IMR-90 (cell line): ENCODE data around the gene RBM46. TPM values are rescaled to one million over a fixed set of nuclear protein-coding genes. Genes with fewer than 3 reads are reported as not detected.

Experiments used
- ATAC-seq: fragments of 200-7000 bp; cut with Tn5 transposase; 2 replicates; pipeline ENCODE4 v1.9.1; 2020; ENCODE audit warnings: low read depth, mild to moderate bottlenecking, moderate library complexity
- BruUV-seq: library from RNA; stranded (reverse); fragments of 400-500 nt; replicated peaks from 2 replicates; lab custom pipeline; 2021; lab: Mats Ljungman, UMichigan
- CTCF ChIA-PET: fragments of 300-600 bp; formaldehyde crosslinking; extraction: SDS; loops from one replicate; lab custom pipeline; 2021; ENCODE audit warnings: antibody characterized with exemption; lab: Yijun Ruan, JAX
- POLR2A ChIA-PET: fragments of 300-600 bp; sonication (Branson Sonifier 250); formaldehyde crosslinking; loops from one replicate; lab custom pipeline; 2022; ENCODE audit warnings: antibody characterized with exemption; ENCODE audit not compliant: unreplicated experiment; lab: Charles Lee
- DNase-seq: peaks from one replicate; pipeline ENCODE4 v3.0.0; 2013
- H2AFZ ChIP-seq: replicated peaks from 2 replicates; pipeline ENCODE3; 2013; ENCODE audit warnings: low read length, mild to moderate bottlenecking; ENCODE audit not compliant: poor library complexity
- H2AK5ac ChIP-seq: 2 replicates; pipeline ENCODE4 v1.6.1; 2013; ENCODE audit warnings: low read depth, low read length, inconsistent platforms
- H2AK9ac ChIP-seq: replicated peaks from 2 replicates; pipeline ENCODE3; 2013; ENCODE audit warnings: mild to moderate bottlenecking, low read depth, low read length, moderate library complexity; ENCODE audit not compliant: poor library complexity
- H2BK120ac ChIP-seq: 2 replicates; pipeline ENCODE4 v1.6.1; 2013; ENCODE audit warnings: low read depth, low read length, inconsistent platforms
- H2BK15ac ChIP-seq: 3 replicates; pipeline ENCODE4 v1.6.1; 2013; ENCODE audit warnings: low read depth, low read length, inconsistent platforms
- H2BK20ac ChIP-seq: 2 replicates; pipeline ENCODE4 v1.6.1; 2013; ENCODE audit warnings: low read depth, mild to moderate bottlenecking, inconsistent platforms, low read length, moderate library complexity
- H2BK5ac ChIP-seq: 2 replicates; pipeline ENCODE4 v1.6.1; 2013; ENCODE audit warnings: mild to moderate bottlenecking, low read depth, low read length, inconsistent platforms; ENCODE audit not compliant: poor library complexity, severe bottlenecking
- H3K14ac ChIP-seq: replicated peaks from 2 replicates; pipeline ENCODE4 v1.6.1; 2013; ENCODE audit warnings: low read depth, low read length, inconsistent platforms
- H3K18ac ChIP-seq: 2 replicates; pipeline ENCODE4 v1.6.1; 2013; ENCODE audit warnings: low read depth, low read length, control low read depth
- H3K23ac ChIP-seq: 2 replicates; pipeline ENCODE4 v1.6.1; 2013; ENCODE audit warnings: low read depth, low read length, inconsistent platforms
- H3K27ac ChIP-seq: 2 replicates; pipeline ENCODE4 v1.5.1; 2013; ENCODE audit warnings: mild to moderate bottlenecking, control low read depth, low read length; ENCODE audit not compliant: insufficient read depth
- H3K27me3 ChIP-seq: 2 replicates; pipeline ENCODE4 v1.6.1; 2013; ENCODE audit warnings: low read length; ENCODE audit not compliant: control insufficient read depth, insufficient read depth
- H3K36me3 ChIP-seq: 2 replicates; pipeline ENCODE4 v1.6.1; 2013; ENCODE audit warnings: low read length, mixed read lengths; ENCODE audit not compliant: control insufficient read depth, insufficient read depth
- H3K4ac ChIP-seq: 2 replicates; pipeline ENCODE4 v1.6.1; 2013; ENCODE audit warnings: low read depth, low read length, inconsistent platforms
- H3K4me1 ChIP-seq: 2 replicates; pipeline ENCODE4 v1.6.1; 2013; ENCODE audit warnings: low read length, mixed read lengths; ENCODE audit not compliant: control insufficient read depth, insufficient read depth
- H3K4me2 ChIP-seq: 2 replicates; pipeline ENCODE4 v1.6.1; 2013; ENCODE audit warnings: low read depth, mild to moderate bottlenecking, control low read depth, low read length, moderate library complexity
- H3K4me3 ChIP-seq: 2 replicates; pipeline ENCODE4 v1.5.1; 2013; ENCODE audit warnings: low read depth, mild to moderate bottlenecking, control low read depth, low read length, moderate library complexity; ENCODE audit not compliant: insufficient read depth
- H3K56ac ChIP-seq: 2 replicates; pipeline ENCODE4 v1.6.1; 2013; ENCODE audit warnings: low read length, inconsistent platforms; ENCODE audit not compliant: insufficient read depth; ENCODE audit errors: extremely low read depth
- H3K79me1 ChIP-seq, 2 experiments: 2 replicates each; pipeline ENCODE4 v1.6.1; 2013; ENCODE audit warnings: low read length in 2 of 2, inconsistent platforms in 1 of 2, low read depth in 1 of 2
- H3K9ac ChIP-seq: 2 replicates; pipeline ENCODE4 v1.6.1; 2013; ENCODE audit warnings: low read depth, low read length, control low read depth
- H3K9me1 ChIP-seq: 2 replicates; pipeline ENCODE4 v1.6.1; 2013; ENCODE audit warnings: low read length, inconsistent platforms; ENCODE audit not compliant: insufficient read depth
- H3K9me3 ChIP-seq: 2 replicates; pipeline ENCODE4 v1.6.1; 2013; ENCODE audit warnings: low read length; ENCODE audit not compliant: control insufficient read depth, insufficient read depth
- H4K20me1 ChIP-seq: 2 replicates; pipeline ENCODE4 v1.6.1; 2013; ENCODE audit warnings: low read length, inconsistent platforms; ENCODE audit not compliant: insufficient read depth
- H4K5ac ChIP-seq: 2 replicates; pipeline ENCODE4 v1.6.1; 2013; ENCODE audit warnings: mild to moderate bottlenecking, low read depth, low read length, control low read depth
- H4K8ac ChIP-seq, 2 experiments: 2 replicates each; pipeline ENCODE4 v1.6.1; 2013; ENCODE audit warnings: low read depth in 2 of 2, low read length in 2 of 2, control low read depth in 1 of 2, inconsistent platforms in 1 of 2
- H4K91ac ChIP-seq: 2 replicates; pipeline ENCODE4 v1.6.1; 2013; ENCODE audit warnings: low read depth, low read length, inconsistent platforms; ENCODE audit not compliant: insufficient read depth
- CHD1 ChIP-seq: IDR thresholded peaks from 2 replicates; pipeline ENCODE4 v1.6.1; 2012; ENCODE audit warnings: low read depth, low read length, improper control_type of control experiment
- CTCF ChIP-seq: conservative IDR thresholded peaks from 2 replicates; pipeline ENCODE4 v1.5.1; 2012; ENCODE audit warnings: mild to moderate bottlenecking, low read depth, low read length, improper control_type of control experiment
- ELK1 ChIP-seq: fragments of 150-350 bp; IDR thresholded peaks from 2 replicates; pipeline ENCODE4 v1.6.1; 2016; ENCODE audit warnings: low read depth, mild to moderate bottlenecking, low read length, moderate library complexity, borderline replicate concordance
- FOS ChIP-seq: fragments of 150-350 bp; IDR thresholded peaks from 2 replicates; pipeline ENCODE4 v1.6.1; 2016; ENCODE audit warnings: low read depth, low read length
- MAFK ChIP-seq: IDR thresholded peaks from 2 replicates; pipeline ENCODE4 v1.6.1; 2012; ENCODE audit warnings: low read depth, low read length, improper control_type of control experiment
- MAZ ChIP-seq: IDR thresholded peaks from 2 replicates; pipeline ENCODE4 v1.6.1; 2012; ENCODE audit warnings: low read depth, mild to moderate bottlenecking, low read length, improper control_type of control experiment, moderate library complexity, borderline replicate concordance
- NFE2L2 ChIP-seq: fragments of 150-350 bp; IDR thresholded peaks from 2 replicates; pipeline ENCODE4 v1.6.1; 2016; ENCODE audit warnings: low read depth, mild to moderate bottlenecking, low read length
- POLR2A ChIP-seq: IDR thresholded peaks from 2 replicates; pipeline ENCODE4 v1.6.1; 2012; ENCODE audit warnings: mild to moderate bottlenecking, low read depth, low read length
- RAD21 ChIP-seq: IDR thresholded peaks from 2 replicates; pipeline ENCODE4 v1.6.1; 2012; ENCODE audit warnings: low read length, improper control_type of control experiment
- RCOR1 ChIP-seq: IDR thresholded peaks from 2 replicates; pipeline ENCODE4 v1.6.1; 2012; ENCODE audit warnings: mild to moderate bottlenecking, low read length, improper control_type of control experiment; ENCODE audit not compliant: insufficient replicate concordance
- RFX5 ChIP-seq: IDR thresholded peaks from 2 replicates; pipeline ENCODE4 v1.8.0; 2012; ENCODE audit warnings: low read depth, mild to moderate bottlenecking, low read length, moderate library complexity
- SMC3 ChIP-seq: fragments of 150-350 bp; IDR thresholded peaks from 2 replicates; pipeline ENCODE4 v1.6.1; 2016; ENCODE audit warnings: low read depth, mild to moderate bottlenecking, antibody characterized with exemption, low read length, moderate library complexity
- USF2 ChIP-seq: fragments of 150-350 bp; IDR thresholded peaks from 2 replicates; pipeline ENCODE4 v1.6.1; 2017; ENCODE audit warnings: mild to moderate bottlenecking, antibody characterized with exemption, low read length, low read depth
- WGBS, 2 experiments: methylation state at CpG; one replicate each; pipeline versions ENCODE4 v1.1.5 to v1.1.7; 2013; ENCODE audit warnings: missing lambda C conversion rate in 2 of 2; ENCODE audit not compliant: insufficient read length in 1 of 2; ENCODE audit errors: extremely low coverage in 2 of 2; 5-methylcytosine and 5-hydroxymethylcytosine counted together
- dilution Hi-C: fragments of 300-500 bp; cut with HindIII; formaldehyde crosslinking; loops from one replicate; pipeline ENCODE4 v1.14.3; 2018; ENCODE audit warnings: low sequenced_read_pairs; ENCODE audit not compliant: unreplicated experiment
- in situ Hi-C: fragments of 300-500 bp; cut with MboI; formaldehyde crosslinking; loops from 3 replicates; pipeline ENCODE4 v1.14.3; 2019; ENCODE audit warnings: low sequenced_read_pairs, inconsistent platforms, mixed read lengths
- intact Hi-C: fragments of 100-400 bp; cut with micrococcal nuclease; formaldehyde crosslinking; loops from 2 replicates; pipeline ENCODE4 v1.10.0; 2022
- polyA plus RNA-seq, 3 experiments: library from polyadenylated mRNA; depleted of rRNA; stranded (reverse); fragments of >200 nt; gene quantifications; 2 replicates each; pipeline ENCODE4 v1.2.3, GENCODE V29; 2012; ENCODE audit warnings: low replicate concordance in 1 of 3
- total RNA-seq: library from RNA; depleted of rRNA; stranded (reverse); fragments of >200 nt; gene quantifications from 2 replicates; pipeline ENCODE4 v1.2.3, GENCODE V29; 2012

Gene RBM46
- total and polyA plus RNA-seq, 2 of the 4 experiments (the other 2 are of a cell fraction): not detected

- H3K4me2 ChIP-seq: no peak overlapping the region
- in situ Hi-C loops: loop anchor here (10.0 kb wide), 1 partner anchor 225 kb away; the partner anchor contains the start of gene PLRG1
These were observed 1.6 kb upstream of the RBM46 start for GRCh38 chr4:154779362-154779947.

More at GRCh38 chr4:154779362-154779947, 1.6 kb upstream of the RBM46 start:
- ChIA-PET CTCF (interaction anchor here (1.1 kb wide), 1 partner anchor 28 kb away, joined by 4 read pairs; no protein-coding TSS in a partner anchor), POLR2A (no interaction called here)
- Histone ChIP-seq H3K79me1 (no peaks in the 10 kb centered on the region), H2BK5ac (no peak overlapping the region), H4K91ac (no peak overlapping the region), H2AK9ac (no peak overlapping the region), H3K27ac (no peak overlapping the region), H3K9ac (no peak overlapping the region), H4K20me1 (no peaks in the 10 kb centered on the region), H3K4me3 (no peak overlapping the region), H2BK15ac (no peak overlapping the region), H3K23ac (no peak overlapping the region), H2BK20ac (no peak overlapping the region), H3K9me3 (no peaks in the 10 kb centered on the region), H3K14ac (no peak overlapping the region), H3K4me1 (no peaks in the 10 kb centered on the region), H3K18ac (no peak overlapping the region), H3K4ac (no peak overlapping the region), H2BK120ac (no peak overlapping the region), H3K56ac (no peak overlapping the region), H4K8ac (no peak overlapping the region), H2AFZ (no peak overlapping the region), H2AK5ac (no peak overlapping the region), H3K9me1 (no peaks in the 10 kb centered on the region), H3K27me3 (no peaks in the 10 kb centered on the region), H4K5ac (no peak overlapping the region), H3K36me3 (no peaks in the 10 kb centered on the region)
- no TSS peak for BruUV-seq
- intact Hi-C loops: loop anchor here (1.0 to 5.0 kb wide), 3 partner anchors 142 to 227 kb away; no protein-coding TSS in a partner anchor
- no CpG with 5 or more reads among the region's 3 CpGs for WGBS, 2 experiments
- no peak for TF ChIP-seq CHD1
- no peak for TF ChIP-seq NFE2L2
- TF ChIP-seq MAZ: no peak
- TF ChIP-seq RFX5: no peak
- no peak for TF ChIP-seq FOS
- no peak for TF ChIP-seq MAFK
- TF ChIP-seq RCOR1: no peak
- peak; percentile 56 for TF ChIP-seq CTCF
- TF ChIP-seq POLR2A: no peak
- TF ChIP-seq ELK1: no peak
- TF ChIP-seq SMC3: peak; percentile 33; the same call in 1 of the 2 replicates
- TF ChIP-seq USF2: no peak
- TF ChIP-seq RAD21: peak; percentile 44; the same call in 1 of the 2 replicates
- DNase-seq (peak; percentile 39), ATAC-seq (peak; percentile 61)
- dilution Hi-C loops: no loop called here
